GM12878 (cell line): ENCODE measurements around the gene TCF7L2.

Experiments
- CTCF ChIP-seq, 3 experiments: IDR thresholded peaks in 2 of 3; conservative IDR thresholded peaks in 1 of 3; 2 replicates each; pipeline ENCODE4 v1.5.1; 2011; ENCODE audit warnings: low read depth in 3 of 3, low read length in 3 of 3, mild to moderate bottlenecking in 3 of 3, control low read depth in 2 of 3, moderate library complexity in 2 of 3, inconsistent platforms in 1 of 3, mixed read lengths in 1 of 3; ENCODE audit not compliant: control insufficient read depth in 2 of 3, insufficient read depth in 1 of 3; ENCODE audit errors: extremely low read depth in 1 of 3
- EP300 ChIP-seq, 2 experiments: fragments of 150-350 bp in 1 of 2; IDR thresholded peaks; 2 replicates each; pipeline ENCODE4 v1.6.1; 2011 to 2012; ENCODE audit warnings: low read depth in 2 of 2, low read length in 2 of 2, borderline replicate concordance in 1 of 2, improper control_type of control experiment in 1 of 2, inconsistent platforms in 1 of 2; ENCODE audit not compliant: control insufficient read depth in 1 of 2
- POLR2A ChIP-seq: IDR thresholded peaks from 2 replicates; pipeline ENCODE4 v1.6.1; 2011; ENCODE audit warnings: low read depth, mild to moderate bottlenecking, low read length
- POLR2AphosphoS5 ChIP-seq: IDR thresholded peaks from 2 replicates; pipeline ENCODE4 v1.6.1; 2011; ENCODE audit warnings: mild to moderate bottlenecking, low read length, inconsistent platforms
- RAD51 ChIP-seq: fragments of 450-650 bp; IDR thresholded peaks from 2 replicates; pipeline ENCODE4 v1.6.1; 2016; ENCODE audit warnings: moderate library complexity, mild to moderate bottlenecking, inconsistent platforms
- RELA ChIP-seq: fragments of 450-650 bp; IDR thresholded peaks from 2 replicates; pipeline ENCODE4 v1.8.0; 2014; ENCODE audit warnings: borderline replicate concordance; ENCODE audit not compliant: partially characterized antibody
- RFX5 ChIP-seq: IDR thresholded peaks from 2 replicates; pipeline ENCODE4 v1.6.1; 2011; ENCODE audit warnings: low read depth, low read length, improper control_type of control experiment
- STAT1 ChIP-seq: fragments of 450-650 bp; conservative IDR thresholded peaks from 2 replicates; pipeline ENCODE4 v1.6.1; 2014; ENCODE audit warnings: antibody characterized with exemption, mild to moderate bottlenecking
- ZNF274 ChIP-seq: IDR thresholded peaks from one replicate; pipeline ENCODE4 v1.8.0; 2011; ENCODE audit not compliant: insufficient read length, insufficient read depth
- ZNF592 ChIP-seq: fragments of 450-650 bp; IDR thresholded peaks from 2 replicates; pipeline ENCODE4 v1.6.1; 2017; ENCODE audit warnings: mild to moderate bottlenecking, moderate library complexity

GRCh38 chr10:113045147-113046055, 95.4 kb downstream of the TCF7L2 start:
- no peak for TF ChIP-seq POLR2A
- TF ChIP-seq RELA = no peak
- no peak for TF ChIP-seq ZNF592
- TF ChIP-seq RAD51 = no peak
- TF ChIP-seq CTCF (IDR thresholded peaks at IDR 0.05 in 2 of 3, conservative IDR thresholded peaks at IDR 0.05 in 1 of 3; ENCODE audit: control insufficient read depth in 2 of 3, extremely low read depth in 1 of 3, insufficient read depth in 1 of 3, low read depth in 3 of 3, low read length in 3 of 3) = no peak
- TF ChIP-seq POLR2AphosphoS5 = no peak
- no peak for TF ChIP-seq ZNF274
- no peak for TF ChIP-seq EP300 (IDR thresholded peaks at IDR 0.05; ENCODE audit: borderline replicate concordance in 1 of 2, control insufficient read depth in 1 of 2, low read depth in 2 of 2, low read length in 2 of 2)
- TF ChIP-seq STAT1 = no peak
- no peak for TF ChIP-seq RFX5
